HEK293T (cell line): Measurements from ENCODE around the gene EXD3.

Experiments
- CTCF ChIA-PET: fragments of 350-600 bp; formaldehyde crosslinking; extraction: SDS; loops from one replicate; lab custom pipeline; 2021; ENCODE audit warnings: antibody characterized with exemption, inconsistent platforms; lab: Yijun Ruan, JAX
- POLR2A ChIA-PET: fragments of 350-600 bp; formaldehyde crosslinking; extraction: SDS; loops from one replicate; lab custom pipeline; 2020; ENCODE audit warnings: antibody characterized with exemption, inconsistent platforms; lab: Yijun Ruan, JAX
- DNase-seq: peaks from one replicate; pipeline ENCODE4 v3.0.0; 2012; ENCODE audit warnings: mixed read lengths; ENCODE audit errors: extremely low spot score
- ARNT ChIP-seq: fragments of 450-650 bp; IDR thresholded peaks from 2 replicates; pipeline ENCODE4 v1.6.1; 2017; ENCODE audit warnings: mild to moderate bottlenecking
- BHLHE40 ChIP-seq: fragments of 450-650 bp; IDR thresholded peaks from 2 replicates; pipeline ENCODE4 v1.6.1; 2016; ENCODE audit warnings: mild to moderate bottlenecking, moderate library complexity, borderline replicate concordance
- CTBP1 ChIP-seq: fragments of 450-650 bp; IDR thresholded peaks from 2 replicates; pipeline ENCODE4 v1.6.1; 2016; ENCODE audit warnings: borderline replicate concordance
- ELF4 ChIP-seq: fragments of 450-650 bp; IDR thresholded peaks from 2 replicates; pipeline ENCODE4 v1.6.1; 2017; ENCODE audit warnings: antibody characterized with exemption
- FOXA1 ChIP-seq: fragments of 450-650 bp; IDR thresholded peaks from 2 replicates; pipeline ENCODE4 v1.6.1; 2016; ENCODE audit warnings: mild to moderate bottlenecking
- FOXK2 ChIP-seq: fragments of 450-650 bp; IDR thresholded peaks from 2 replicates; pipeline ENCODE4 v1.6.1; 2016; ENCODE audit warnings: mild to moderate bottlenecking
- FOXM1 ChIP-seq: fragments of 450-650 bp; IDR thresholded peaks from 2 replicates; pipeline ENCODE4 v1.6.1; 2017; ENCODE audit warnings: mild to moderate bottlenecking, borderline replicate concordance
- HDGF ChIP-seq: fragments of 450-650 bp; IDR thresholded peaks from 2 replicates; pipeline ENCODE4 v1.6.1; 2017; ENCODE audit warnings: antibody characterized with exemption, borderline replicate concordance
- L3MBTL2 ChIP-seq: fragments of 450-650 bp; conservative IDR thresholded peaks from 2 replicates; pipeline ENCODE4 v1.6.1; 2016; ENCODE audit warnings: mild to moderate bottlenecking
- LEF1 ChIP-seq: fragments of 450-650 bp; IDR thresholded peaks from 2 replicates; pipeline ENCODE4 v1.6.1; 2017; ENCODE audit warnings: mild to moderate bottlenecking, borderline replicate concordance
- NFRKB ChIP-seq: fragments of 450-650 bp; IDR thresholded peaks from 2 replicates; pipeline ENCODE4 v1.6.1; 2016; ENCODE audit warnings: mild to moderate bottlenecking, moderate library complexity
- PKNOX1 ChIP-seq: fragments of 450-650 bp; IDR thresholded peaks from 2 replicates; pipeline ENCODE4 v1.6.1; 2016
- SP1 ChIP-seq: fragments of 450-650 bp; IDR thresholded peaks from 2 replicates; pipeline ENCODE4 v1.6.1; 2017
- SUZ12 ChIP-seq: fragments of 450-650 bp; IDR thresholded peaks from 2 replicates; pipeline ENCODE4 v1.6.1; 2016; ENCODE audit warnings: mild to moderate bottlenecking
- TARDBP ChIP-seq: fragments of 450-650 bp; IDR thresholded peaks from 2 replicates; pipeline ENCODE4 v1.6.1; 2016
- ZNF384 ChIP-seq: fragments of 450-650 bp; IDR thresholded peaks from 2 replicates; pipeline ENCODE4 v1.6.1; 2016

Gene EXD3

GRCh38 chr9:137435980-137436760 lies 13.2 kb upstream of the EXD3 start:
- DNase-seq, result no peak
- POLR2A ChIA-PET, result interaction anchor here (1.3 kb wide), 1 partner anchor 11 kb away, joined by 3 read pairs; no protein-coding TSS in a partner anchor
- TF ChIP-seq ARNT (no peak), SP1 (no peak), NFRKB (no peak), HDGF (no peak), CTBP1 (no peak), FOXK2 (no peak), ZNF384 (no peak), FOXM1 (no peak), FOXA1 (no peak), L3MBTL2 (no peak), LEF1 (no peak), SUZ12 (no peak), ELF4 (no peak), TARDBP (no peak), BHLHE40 (no peak), PKNOX1 (no peak)
- CTCF ChIA-PET, result no interaction called here

DNA sequence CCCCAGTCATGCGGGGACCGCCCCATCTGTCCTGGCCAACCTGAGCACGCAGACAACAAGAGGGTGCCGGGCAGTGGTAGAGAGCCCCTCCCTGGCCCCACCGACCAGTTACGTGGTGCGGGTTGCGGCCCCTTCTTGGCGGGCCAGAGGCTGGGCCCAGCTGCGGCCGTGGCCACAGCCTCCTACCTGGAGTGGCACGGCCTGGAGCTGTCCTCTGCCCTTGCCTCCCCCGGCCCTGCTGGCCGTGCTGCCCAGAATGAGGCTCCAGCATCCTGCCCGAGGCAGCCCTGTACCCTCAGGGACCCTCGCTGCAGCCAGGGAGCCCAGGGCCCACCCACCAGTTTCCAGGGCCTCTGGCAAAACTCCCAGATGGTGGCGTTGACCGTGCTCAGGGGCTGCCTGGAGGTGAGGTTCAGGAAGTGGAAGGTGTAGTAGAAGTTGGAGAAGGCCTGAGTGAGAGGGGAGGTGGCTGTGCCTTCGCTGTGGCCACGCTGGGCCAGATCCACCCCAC lies 12.5 kb upstream of the EXD3 start:
- no peak for TF ChIP-seq FOXK2
- TF ChIP-seq BHLHE40, result no peak
- TF ChIP-seq ELF4, result no peak
- TF ChIP-seq SP1, result no peak
- TF ChIP-seq PKNOX1, result no peak
- no peak for TF ChIP-seq CTBP1
- no peak for TF ChIP-seq ARNT
- TF ChIP-seq FOXM1, result no peak
- TF ChIP-seq HDGF, result no peak
- no peak for TF ChIP-seq ZNF384
- TF ChIP-seq SUZ12, result no peak
- no peak for TF ChIP-seq LEF1
- TF ChIP-seq TARDBP, result no peak
- ChIA-PET POLR2A (interaction anchor here (1.3 kb wide), 1 partner anchor 10 kb away, joined by 3 read pairs; no protein-coding TSS in a partner anchor), CTCF (no interaction called here)
- DNase-seq, result no peak

DNA sequence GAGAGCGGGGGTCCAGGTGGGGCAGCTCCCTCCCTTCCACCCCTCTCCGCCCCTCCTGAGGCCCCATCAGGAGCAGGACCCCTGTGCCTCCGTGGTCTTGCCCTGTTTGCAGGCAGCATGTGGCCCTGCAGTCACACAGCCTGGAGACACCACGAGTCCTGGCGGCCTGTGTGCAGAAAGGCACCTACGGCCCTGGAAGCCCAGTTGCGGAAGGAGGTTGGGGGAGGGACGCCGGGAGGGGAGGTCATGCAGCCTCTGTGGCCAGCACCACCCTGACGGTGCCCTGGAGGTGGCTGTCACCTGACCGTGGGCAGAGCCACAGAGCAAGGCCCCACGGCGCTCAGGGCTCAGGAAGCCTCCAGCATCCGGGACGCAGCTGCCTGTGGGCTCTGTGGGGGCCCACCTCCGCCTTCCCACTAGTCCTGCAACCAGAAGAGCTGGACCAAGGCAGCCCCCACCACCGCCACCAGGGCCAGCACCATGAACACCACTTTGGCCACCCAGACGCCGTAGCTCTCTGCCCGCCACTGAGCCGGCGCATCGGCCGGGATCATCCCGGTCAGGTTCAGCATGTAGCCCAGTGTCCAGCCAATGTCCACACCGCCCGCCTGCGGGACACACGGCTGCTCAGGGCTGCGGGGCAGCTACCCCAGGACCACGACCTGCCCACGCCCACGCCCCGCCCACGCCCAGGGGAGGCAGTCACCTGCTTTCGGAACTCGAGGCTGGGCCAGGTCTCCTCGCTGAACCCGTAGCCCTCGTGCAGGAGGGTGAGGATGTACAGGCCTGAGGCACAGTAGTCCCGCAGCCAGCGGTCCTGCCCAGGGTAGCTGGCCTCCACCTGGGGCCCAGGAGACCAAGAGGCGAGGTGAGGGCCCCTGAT lies 11.8 kb upstream of the EXD3 start:
- DNase-seq, result no peak
- ChIA-PET POLR2A (interaction anchor here (1.3 kb wide), 1 partner anchor 9 kb away, joined by 3 read pairs; no protein-coding TSS in a partner anchor), CTCF (no interaction called here)
- TF ChIP-seq FOXK2 (no peak), NFRKB (no peak), TARDBP (no peak), CTBP1 (no peak), L3MBTL2 (no peak), ARNT (no peak), BHLHE40 (no peak), SP1 (no peak), SUZ12 (no peak), HDGF (no peak), ZNF384 (no peak), PKNOX1 (no peak), FOXM1 (no peak), LEF1 (no peak), FOXA1 (no peak), ELF4 (no peak)

DNA sequence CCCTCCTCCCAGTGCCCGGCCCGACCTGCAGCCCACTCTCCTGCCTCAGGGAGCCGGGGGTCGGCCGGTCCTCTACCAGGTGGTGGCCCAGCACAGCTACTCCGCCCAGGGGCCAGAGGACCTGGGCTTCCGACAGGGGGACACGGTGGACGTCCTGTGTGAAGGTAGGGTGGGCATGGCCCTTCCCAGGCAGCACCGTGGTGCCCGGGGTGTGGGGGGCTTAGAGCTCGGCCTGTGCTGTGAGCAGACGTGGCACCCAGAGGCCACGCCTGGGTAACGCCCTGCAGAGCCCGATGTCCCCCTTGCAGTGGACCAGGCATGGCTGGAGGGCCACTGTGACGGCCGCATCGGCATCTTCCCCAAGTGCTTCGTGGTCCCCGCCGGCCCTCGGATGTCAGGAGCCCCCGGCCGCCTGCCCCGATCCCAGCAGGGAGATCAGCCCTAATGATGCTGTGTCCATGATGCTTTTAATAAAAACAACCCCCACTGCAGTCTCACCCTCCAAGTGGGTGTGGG lies 11.0 kb upstream of the EXD3 start:
- POLR2A ChIA-PET, result interaction anchor here (1.2 kb wide), 1 partner anchor 11 kb away, joined by 3 read pairs; the partner anchor contains the start of genes EXD3 and NOXA1
- CTCF ChIA-PET, result no interaction called here
- TF ChIP-seq ELF4, result no peak
- no peak for TF ChIP-seq BHLHE40
- no peak for TF ChIP-seq NFRKB
- TF ChIP-seq FOXM1, result no peak
- TF ChIP-seq SUZ12, result no peak
- TF ChIP-seq ZNF384, result no peak
- TF ChIP-seq TARDBP, result no peak
- no peak for TF ChIP-seq L3MBTL2
- no peak for TF ChIP-seq SP1
- no peak for TF ChIP-seq FOXA1
- TF ChIP-seq HDGF, result no peak
- TF ChIP-seq ARNT, result no peak
- no peak for TF ChIP-seq FOXK2
- TF ChIP-seq PKNOX1, result no peak
- no peak for DNase-seq
